ENCODE measurements around the gene GSG1L2.

Gene GSG1L2

GRCh38 chr17:9821921-9822320 lies at the start of gene GSG1L2:
GSG1L2 (minus strand) TSS chr17:9822079; CDS start chr17:9822071, 8 bp downstream.
- no peak for DNase-seq

DNA sequence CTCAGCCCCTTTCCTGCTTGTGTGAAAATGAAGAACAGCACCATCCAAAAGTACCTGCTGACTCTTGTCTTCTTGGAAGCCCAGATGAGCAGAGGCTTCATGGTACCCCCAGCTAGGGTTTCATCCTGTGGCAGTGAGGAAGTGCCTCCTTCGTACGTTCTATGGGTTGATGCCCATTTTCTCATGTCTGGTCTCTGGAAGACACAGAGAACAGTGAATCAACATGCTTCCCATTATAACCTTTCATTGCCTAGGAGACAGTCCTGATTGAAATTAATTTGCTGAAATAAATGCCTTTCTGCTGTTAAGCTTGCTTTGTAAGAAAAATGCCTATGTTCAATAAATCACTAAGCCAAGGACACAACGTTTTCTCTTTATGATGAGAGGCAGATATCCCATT lies 46.7 kb upstream of the GSG1L2 start:
- DNase-seq: no peak

DNA sequence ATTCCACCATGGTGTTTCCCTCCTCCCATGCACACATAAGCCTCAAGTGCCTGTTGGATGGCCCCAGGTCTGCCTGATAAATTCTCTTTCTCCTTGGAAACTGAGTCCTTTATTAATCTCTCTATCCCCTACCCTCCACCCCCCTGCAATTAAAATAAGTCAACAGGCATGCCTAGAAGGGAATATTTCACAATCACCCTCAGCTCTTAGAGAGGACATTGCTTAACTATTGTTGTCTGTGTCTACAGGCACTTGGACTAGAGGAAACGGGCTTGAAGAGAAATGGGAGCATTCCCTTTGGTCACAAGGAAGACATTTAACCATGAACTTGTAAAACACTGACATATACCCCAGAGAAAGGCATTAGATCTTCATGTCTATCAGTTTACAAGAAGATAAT lies 43.7 kb upstream of the GSG1L2 start:
- no peak for DNase-seq

DNA sequence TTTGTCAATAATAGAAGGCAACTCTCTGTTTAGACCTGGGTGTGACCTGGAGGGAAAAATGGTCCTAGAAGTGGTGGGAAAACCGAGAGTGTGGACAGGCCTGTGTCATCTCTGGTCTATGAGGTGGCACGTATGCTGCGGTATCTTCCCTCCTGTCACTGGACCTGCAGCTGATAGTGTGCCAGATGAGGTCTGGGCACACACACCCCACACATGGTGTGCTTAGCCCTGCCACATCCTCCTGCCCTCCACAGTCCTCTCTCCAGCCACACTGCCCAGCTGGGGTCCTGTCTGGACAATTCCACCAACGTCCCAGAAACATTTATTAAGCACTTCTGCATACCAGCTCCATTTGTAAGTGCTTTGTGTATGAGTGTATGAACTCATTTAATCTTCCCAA lies 41.1 kb upstream of the GSG1L2 start:
- DNase-seq: no peak

DNA sequence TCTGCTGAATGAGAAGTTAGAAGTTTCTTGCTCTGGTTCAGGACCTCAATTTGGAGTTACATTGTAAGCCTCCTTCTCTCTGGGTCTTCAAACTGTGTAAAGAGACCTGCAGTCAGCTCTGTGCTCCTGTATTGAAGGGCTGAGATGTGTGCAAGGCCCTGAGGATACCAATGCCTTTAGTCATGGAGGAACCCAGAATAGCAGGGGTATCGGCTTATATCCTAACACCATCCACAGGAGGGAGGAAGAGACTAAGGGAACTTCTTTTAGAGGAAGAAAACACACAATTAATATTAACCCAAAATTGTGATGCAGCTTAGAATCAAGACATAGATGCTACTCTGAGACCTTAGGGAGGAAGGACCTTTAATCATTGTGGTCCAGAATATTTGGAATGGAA lies 40.3 kb upstream of the GSG1L2 start:
- no peak for DNase-seq

DNA sequence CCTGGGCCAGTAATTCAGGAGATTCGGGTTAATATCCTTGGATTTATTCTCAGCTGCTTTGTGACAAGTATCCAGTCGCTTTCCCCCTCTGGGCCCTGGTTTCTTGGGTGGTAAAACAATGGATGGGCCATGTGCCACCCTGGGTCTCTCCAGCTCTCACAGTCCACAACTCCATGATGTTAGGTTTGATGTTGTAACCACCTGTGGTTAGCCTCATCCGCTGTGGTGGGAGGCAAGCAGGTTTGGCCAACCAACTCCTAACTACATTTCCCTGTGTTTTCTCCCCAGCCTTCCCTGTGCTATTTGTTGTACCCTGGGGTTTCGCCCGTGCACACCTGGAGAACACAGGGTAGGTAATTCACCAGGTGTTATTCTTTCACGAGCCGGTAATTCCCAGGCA lies 39.0 kb upstream of the GSG1L2 start:
- no peak for DNase-seq

GRCh38 chr17:9859781-9860180 lies 37.9 kb upstream of the GSG1L2 start:
- DNase-seq: no peak

GRCh38 chr17:9855036-9855435 lies 33.2 kb upstream of the GSG1L2 start:
- DNase-seq: no peak

GRCh38 chr17:9854255-9854654 lies 32.4 kb upstream of the GSG1L2 start:
- DNase-seq: no peak

DNA sequence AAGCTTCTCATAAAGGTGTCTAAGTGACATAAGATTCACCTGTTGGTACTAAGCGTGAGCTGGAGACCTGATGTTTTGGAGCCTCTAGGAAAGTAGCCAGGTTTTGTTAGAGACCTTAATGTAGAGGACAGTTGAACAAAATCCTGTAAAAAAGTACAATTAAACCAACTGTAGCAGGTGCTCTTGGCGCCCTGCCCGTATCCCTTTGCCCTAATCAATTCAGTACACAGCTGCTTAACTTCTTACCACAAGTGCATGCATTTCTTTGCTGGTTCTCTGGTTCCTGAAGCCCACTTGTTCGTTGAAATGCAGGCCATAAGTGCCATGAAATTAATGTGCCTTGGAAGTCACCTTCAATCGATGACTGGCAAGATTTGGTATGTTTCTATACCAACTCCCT lies 28.3 kb upstream of the GSG1L2 start:
- no peak for DNase-seq

DNA sequence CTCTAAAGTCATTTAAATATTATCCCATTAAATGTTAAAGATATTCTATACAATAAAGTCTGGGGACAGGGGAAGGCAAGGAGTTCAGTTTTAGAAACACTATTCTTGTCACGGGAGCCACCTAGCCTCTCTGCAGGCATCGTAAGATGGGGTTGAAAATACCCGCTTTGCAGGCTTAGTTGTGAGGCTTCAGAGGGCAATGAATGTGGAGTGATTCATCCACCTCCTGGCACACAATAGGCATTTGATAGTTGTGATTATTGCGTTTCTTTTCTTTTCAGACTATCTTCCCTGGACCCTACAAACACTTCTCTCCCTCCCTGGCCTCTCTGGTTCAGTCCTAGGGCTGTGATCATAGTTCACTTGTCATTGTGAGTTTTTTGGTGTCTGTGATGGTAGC lies 23.4 kb upstream of the GSG1L2 start:
- no peak for DNase-seq

DNA sequence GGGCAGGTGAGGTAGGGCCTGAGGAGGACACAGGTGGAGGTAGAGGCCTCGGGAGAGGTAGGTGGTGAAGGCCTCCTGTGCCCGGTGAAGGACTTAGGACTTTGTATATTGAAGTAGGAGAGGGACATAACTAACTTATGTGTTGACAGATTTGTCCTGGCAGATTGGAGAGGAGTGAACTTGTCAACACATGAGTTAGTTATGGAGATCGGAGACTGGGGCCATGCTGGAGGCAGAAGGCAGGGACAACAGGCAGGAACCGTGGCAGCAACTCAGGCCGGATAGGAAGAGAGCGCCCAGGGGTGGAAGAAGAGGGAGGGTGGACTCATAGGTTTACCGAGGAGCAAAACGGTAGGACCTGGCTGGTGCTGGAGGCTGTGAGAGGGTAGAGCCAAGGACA lies 22.3 kb upstream of the GSG1L2 start:
- no peak for DNase-seq

DNA sequence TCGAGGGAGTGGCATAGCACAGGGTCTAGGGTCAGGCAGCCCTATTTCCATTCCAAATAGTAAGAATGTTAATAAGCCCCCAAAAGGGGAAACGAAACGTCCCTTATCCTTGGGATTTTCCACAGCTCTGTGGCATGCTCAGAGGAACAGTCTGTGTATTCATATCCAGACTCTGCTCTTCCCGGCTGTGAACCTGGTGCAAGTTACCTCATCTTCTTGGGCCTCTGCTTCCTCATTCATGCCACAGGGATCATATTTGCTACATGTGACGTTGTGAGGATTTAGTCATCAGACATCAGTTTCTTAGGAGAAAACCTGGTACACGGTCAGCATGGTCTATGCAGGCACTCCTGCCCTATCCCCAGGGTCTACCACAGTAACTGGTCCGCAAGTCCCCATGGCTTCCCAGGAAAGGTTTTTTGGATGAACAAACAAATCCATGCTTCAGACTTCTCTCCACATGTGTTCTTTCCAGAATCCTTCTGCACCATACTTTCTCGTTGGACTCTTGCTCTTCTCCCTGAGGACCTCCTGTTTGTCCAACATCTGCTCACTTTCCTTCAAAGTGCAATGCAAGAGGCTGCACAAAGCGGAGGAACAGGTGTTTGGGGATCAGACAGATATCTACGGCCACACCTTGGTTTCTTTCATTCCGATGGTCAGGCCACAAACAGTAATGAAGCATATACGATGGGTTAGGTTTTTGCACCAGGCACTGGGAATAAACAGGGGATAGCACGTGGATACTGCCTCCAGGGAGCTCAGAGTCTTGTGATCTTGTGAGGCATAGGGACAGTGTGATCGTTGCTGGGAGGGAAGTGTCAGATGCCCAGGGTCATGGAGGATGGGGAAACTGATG lies 21.5 kb upstream of the GSG1L2 start:
- no peak for DNase-seq

- DNase-seq: no peak
Observed at GRCh38 chr17:9842057-9842758, 20.3 kb upstream of the GSG1L2 start.

- no peak for DNase-seq
Observed at GRCh38 chr17:9839433-9839832, 17.6 kb upstream of the GSG1L2 start.

- no peak for DNase-seq
Observed at GRCh38 chr17:9837551-9838471, 15.9 kb upstream of the GSG1L2 start.

GRCh38 chr17:9833922-9834321 lies 12.0 kb upstream of the GSG1L2 start:
- DNase-seq: no peak

GRCh38 chr17:9830711-9831110 lies 8.8 kb upstream of the GSG1L2 start:
- DNase-seq: no peak

DNA sequence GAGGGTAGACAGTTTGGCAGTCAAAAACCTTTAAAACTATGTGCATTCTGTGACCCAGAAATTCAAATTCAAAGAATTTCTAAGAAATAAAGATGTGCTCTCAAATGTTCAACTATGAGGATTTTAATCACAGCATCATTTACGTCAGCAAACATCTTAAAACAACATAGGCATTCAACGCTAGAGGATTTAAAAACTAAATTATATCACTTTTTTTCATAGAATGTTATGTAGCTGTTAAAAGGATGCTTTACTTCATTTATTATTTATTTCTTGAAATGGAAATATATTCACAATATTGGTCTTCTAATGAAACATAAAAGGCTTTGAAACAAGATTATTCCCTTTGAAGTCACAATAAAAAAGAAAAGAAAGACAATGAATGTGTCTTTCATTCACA lies 7.5 kb upstream of the GSG1L2 start:
- no peak for DNase-seq

GRCh38 chr17:9828296-9829295 lies 6.7 kb upstream of the GSG1L2 start:
- no peak for DNase-seq

GRCh38 chr17:9825641-9826150 lies 3.8 kb upstream of the GSG1L2 start, which contains the start of gene GLP2R:
GLP2R (plus strand) TSS chr17:9825924; CDS start chr17:9826064, 140 bp downstream.
- no peak for DNase-seq
